OCI-LY7 (cell line): ENCODE results near the gene NYNRIN. TPM values are rescaled to one million over a fixed set of nuclear protein-coding genes. Genes with fewer than 3 reads are reported as not detected.

ENCODE experiments used
- BruUV-seq: library from RNA; stranded (reverse); fragments of 400-500 nt; replicated peaks from 2 replicates; lab custom pipeline; 2021; lab: Mats Ljungman, UMichigan
- CTCF ChIA-PET: fragments of 300-600 bp; sonication (Branson Sonifier 250); formaldehyde crosslinking; loops from one replicate; lab custom pipeline; 2022; ENCODE audit warnings: antibody characterized with exemption; ENCODE audit not compliant: unreplicated experiment; lab: Charles Lee
- POLR2A ChIA-PET: fragments of 300-600 bp; sonication (Branson Sonifier 250); formaldehyde crosslinking; loops from one replicate; lab custom pipeline; 2022; ENCODE audit warnings: antibody characterized with exemption; lab: Charles Lee
- DNase-seq: peaks from one replicate; pipeline ENCODE4 v3.0.0-alpha.2; 2015; ENCODE audit warnings: low spot score
- H2AFZ ChIP-seq: fragments of 200-600 bp; sonication (generic), shearing (Covaris generic); 2 replicates; pipeline ENCODE4 v1.6.1; 2014; ENCODE audit warnings: mild to moderate bottlenecking, antibody characterized with exemption, low read length, moderate library complexity
- H3K27ac ChIP-seq: fragments of 200-600 bp; sonication (generic); 2 replicates; pipeline ENCODE4 v1.5.1; 2014; ENCODE audit warnings: mixed run types, low read depth, mild to moderate bottlenecking, moderate library complexity, low read length, inconsistent platforms; ENCODE audit not compliant: poor library complexity, severe bottlenecking
- H3K36me3 ChIP-seq: fragments of 200-600 bp; sonication (generic); 2 replicates; pipeline ENCODE4 v1.6.1; 2014; ENCODE audit warnings: mild to moderate bottlenecking, antibody characterized with exemption, low read length, moderate library complexity, mixed read lengths; ENCODE audit not compliant: insufficient read depth
- H3K4me1 ChIP-seq: fragments of 200-600 bp; sonication (generic); 2 replicates; pipeline ENCODE4 v1.5.1; 2014; ENCODE audit warnings: mild to moderate bottlenecking, low read length; ENCODE audit not compliant: insufficient read depth, poor library complexity, severe bottlenecking
- H3K4me2 ChIP-seq: fragments of 200-600 bp; sonication (generic); 2 replicates; pipeline ENCODE4 v1.6.1; 2014; ENCODE audit warnings: mild to moderate bottlenecking, low read length
- H3K4me3 ChIP-seq: fragments of 200-600 bp; sonication (generic); 2 replicates; pipeline ENCODE4 v1.5.1; 2014; ENCODE audit warnings: mild to moderate bottlenecking, low read depth, low read length; ENCODE audit not compliant: poor library complexity, severe bottlenecking
- H3K79me2 ChIP-seq: fragments of 200-600 bp; sonication (generic); 2 replicates; pipeline ENCODE4 v1.6.1; 2016; ENCODE audit warnings: low read depth, mild to moderate bottlenecking, low read length, moderate library complexity, mixed read lengths; ENCODE audit not compliant: insufficient read depth
- H3K9me2 ChIP-seq: fragments of 200-600 bp; sonication (generic); 2 replicates; pipeline ENCODE4 v1.6.1; 2016; ENCODE audit warnings: mild to moderate bottlenecking, low read length, mixed read lengths; ENCODE audit not compliant: insufficient read depth
- H3K9me3 ChIP-seq: fragments of 200-600 bp; sonication (generic); 2 replicates; pipeline ENCODE4 v1.6.1; 2014; ENCODE audit warnings: mild to moderate bottlenecking, mixed run types, low read length, mixed read lengths
- H4K20me1 ChIP-seq: fragments of 200-600 bp; sonication (generic); 2 replicates; pipeline ENCODE4 v1.6.1; 2014; ENCODE audit warnings: mild to moderate bottlenecking, antibody characterized with exemption, low read length, moderate library complexity, mixed read lengths; ENCODE audit not compliant: insufficient read depth
- CTCF ChIP-seq: fragments of 200-600 bp; sonication (generic); conservative IDR thresholded peaks from 2 replicates; pipeline ENCODE4 v1.5.1; 2014; ENCODE audit warnings: mild to moderate bottlenecking, antibody characterized with exemption, low read length, moderate library complexity, mixed read lengths
- EZH2phosphoT487 ChIP-seq: fragments of 200-600 bp; sonication (generic); IDR thresholded peaks from 2 replicates; pipeline ENCODE4 v1.6.1; 2018; ENCODE audit warnings: low read depth, borderline replicate concordance, mild to moderate bottlenecking, mixed run types, antibody characterized with exemption, low read length, moderate library complexity, mixed read lengths
- intact Hi-C: fragments of 100-400 bp; cut with micrococcal nuclease; formaldehyde crosslinking; loops from one replicate; pipeline ENCODE4 v1.10.0; 2022; ENCODE audit not compliant: unreplicated experiment
- total RNA-seq, 2 experiments: library from RNA; depleted of rRNA in 1 of 2; stranded (reverse); fragments of >200 nt in 1 of 2; shearing (Covaris generic) in 1 of 2; gene quantifications; 2 replicates each; pipeline ENCODE4 v1.2.3, GENCODE V29; 2014 to 2022

Gene NYNRIN
- total RNA-seq, 2 experiments from 2014 or later: 0.13 TPM; not detected in 1

GRCh38 chr14:24356208-24356607, 42.6 kb upstream of the NYNRIN start:
- no peak for DNase-seq
- intact Hi-C loops: no loop called here
- ChIA-PET POLR2A (interaction anchor here (0.7 kb wide), 1 partner anchor 577 kb away, joined by 3 read pairs; no protein-coding TSS in a partner anchor), CTCF (no interaction called here)
- Histone ChIP-seq H3K4me2 (no peak overlapping the region), H2AFZ (no peak overlapping the region), H3K9me3 (no peaks in the 10 kb centered on the region), H3K9me2 (no peaks in the 10 kb centered on the region), H4K20me1 (no peaks in the 10 kb centered on the region), H3K27ac (no peak overlapping the region), H3K36me3 (no peaks in the 10 kb centered on the region), H3K4me1 (no peaks in the 10 kb centered on the region), H3K4me3 (no peak overlapping the region), H3K79me2 (no peaks in the 10 kb centered on the region)
- BruUV-seq: no TSS peak
- TF ChIP-seq EZH2phosphoT487 (no peak), CTCF (no peak)

GRCh38 chr14:24360281-24360680, 38.5 kb upstream of the NYNRIN start:
- Histone ChIP-seq H2AFZ (no peak overlapping the region), H4K20me1 (no peaks in the 10 kb centered on the region), H3K4me3 (no peak overlapping the region), H3K9me3 (no peaks in the 10 kb centered on the region), H3K79me2 (no peaks in the 10 kb centered on the region), H3K4me1 (peaks cover 6% of the 10 kb centered on the region), H3K9me2 (no peaks in the 10 kb centered on the region), H3K4me2 (no peak overlapping the region), H3K27ac (no peak overlapping the region), H3K36me3 (no peaks in the 10 kb centered on the region)
- BruUV-seq: no TSS peak
- intact Hi-C loops: loop anchor here (10.0 kb wide), 1 partner anchor 795 kb away; the partner anchor contains the start of gene AP1G2
- TF ChIP-seq EZH2phosphoT487 (no peak), CTCF (no peak)
- no peak for DNase-seq
- CTCF ChIA-PET: interaction anchor here (0.9 kb wide), 1 partner anchor 26 kb away, joined by 3 read pairs; no protein-coding TSS in a partner anchor
- POLR2A ChIA-PET: interaction anchor here (4.0 kb wide), 1 partner anchor 71 kb away, joined by 17 read pairs; the partner anchor contains the start of genes CBLN3 and KHNYN

GRCh38 chr14:24361326-24361725, 37.5 kb upstream of the NYNRIN start:
- CTCF ChIA-PET: interaction anchor here (1.1 to 2.2 kb wide), 3 partner anchors 21 to 75 kb away, joined by 3 to 14 read pairs (median 4); partner anchors contain the start of gene RIPK3
- TF ChIP-seq CTCF (no peak), EZH2phosphoT487 (no peak)
- H3K9me3 ChIP-seq: no peaks in the 10 kb centered on the region
- no peak overlapping the region for H3K27ac ChIP-seq
- H3K36me3 ChIP-seq: no peaks in the 10 kb centered on the region
- no peaks in the 10 kb centered on the region for H3K79me2 ChIP-seq
- no peak for DNase-seq
- H3K4me3 ChIP-seq: no peak overlapping the region
- H3K9me2 ChIP-seq: no peaks in the 10 kb centered on the region
- intact Hi-C loops: loop anchor here (10.0 kb wide), 1 partner anchor 797 kb away; the partner anchor contains the start of gene AP1G2
- no peak overlapping the region for H3K4me2 ChIP-seq
- H2AFZ ChIP-seq: no peak overlapping the region
- no TSS peak for BruUV-seq
- POLR2A ChIA-PET: interaction anchor here (0.9 to 4.0 kb wide), 4 partner anchors 15 to 70 kb away, joined by 3 to 17 read pairs (median 5); partner anchors contain the start of genes CBLN3 and KHNYN
- no peaks in the 10 kb centered on the region for H4K20me1 ChIP-seq
- peaks cover 15% of the 10 kb centered on the region for H3K4me1 ChIP-seq
